Choroid plexus epithelial cell (primary cell): ENCODE data around the gene AKAP13.
A peak's percentile ranks its signal among the peaks of the same experiment; 100 is the strongest.

ENCODE experiments used
- DNase-seq: peaks from one replicate; pipeline ENCODE4 v3.0.0-alpha.2; 2010; ENCODE audit warnings: low read depth
- H3K4me3 ChIP-seq: 2 replicates; pipeline ENCODE4 v1.5.1; 2011; ENCODE audit warnings: low read depth, mild to moderate bottlenecking, control low read depth, low read length, moderate library complexity
- TF ChIP-seq, protein P1 (sequence below): conservative IDR thresholded peaks from 2 replicates; pipeline ENCODE4 v1.5.1; 2011; ENCODE audit warnings: low read depth, mild to moderate bottlenecking, control low read depth, inconsistent platforms, low read length, moderate library complexity

The AKAP13 gene

DNA sequence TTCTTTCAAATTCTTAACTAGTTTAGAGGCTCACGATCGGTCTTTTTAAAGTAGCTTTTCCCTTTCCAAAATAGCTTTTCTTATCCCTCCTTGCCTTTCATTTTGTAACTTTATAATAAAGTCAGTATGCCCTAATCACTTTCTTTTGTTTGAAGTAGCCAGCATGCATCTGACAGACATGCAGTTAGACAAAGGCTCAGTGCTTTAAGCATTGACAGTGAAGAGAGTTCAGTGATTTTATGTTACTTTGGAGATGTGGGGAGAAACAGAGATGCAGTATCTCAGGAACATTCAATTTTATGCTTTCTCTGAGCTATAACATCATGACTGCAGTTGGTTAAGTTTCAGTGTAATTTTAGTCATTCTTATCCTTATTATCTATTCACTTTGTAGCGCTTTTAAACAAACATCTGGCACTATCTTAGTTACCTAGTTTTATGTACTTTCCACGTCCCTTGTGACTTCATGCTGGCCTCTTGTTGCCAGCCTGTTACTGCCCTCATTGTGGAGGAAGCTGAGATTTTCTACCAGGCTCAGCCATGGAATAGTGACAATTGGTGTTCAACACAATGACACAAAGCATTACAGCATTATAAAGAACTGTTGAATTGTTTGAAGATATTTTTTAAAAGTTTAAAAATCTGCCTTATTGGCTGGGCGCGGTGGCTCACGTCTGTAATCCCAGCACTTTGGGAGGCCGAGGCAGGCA, 90.3 kb downstream of the AKAP13 start:
- DNase-seq = no peak
- H3K4me3 ChIP-seq = no peak overlapping the region
- TF ChIP-seq, protein P1, sequence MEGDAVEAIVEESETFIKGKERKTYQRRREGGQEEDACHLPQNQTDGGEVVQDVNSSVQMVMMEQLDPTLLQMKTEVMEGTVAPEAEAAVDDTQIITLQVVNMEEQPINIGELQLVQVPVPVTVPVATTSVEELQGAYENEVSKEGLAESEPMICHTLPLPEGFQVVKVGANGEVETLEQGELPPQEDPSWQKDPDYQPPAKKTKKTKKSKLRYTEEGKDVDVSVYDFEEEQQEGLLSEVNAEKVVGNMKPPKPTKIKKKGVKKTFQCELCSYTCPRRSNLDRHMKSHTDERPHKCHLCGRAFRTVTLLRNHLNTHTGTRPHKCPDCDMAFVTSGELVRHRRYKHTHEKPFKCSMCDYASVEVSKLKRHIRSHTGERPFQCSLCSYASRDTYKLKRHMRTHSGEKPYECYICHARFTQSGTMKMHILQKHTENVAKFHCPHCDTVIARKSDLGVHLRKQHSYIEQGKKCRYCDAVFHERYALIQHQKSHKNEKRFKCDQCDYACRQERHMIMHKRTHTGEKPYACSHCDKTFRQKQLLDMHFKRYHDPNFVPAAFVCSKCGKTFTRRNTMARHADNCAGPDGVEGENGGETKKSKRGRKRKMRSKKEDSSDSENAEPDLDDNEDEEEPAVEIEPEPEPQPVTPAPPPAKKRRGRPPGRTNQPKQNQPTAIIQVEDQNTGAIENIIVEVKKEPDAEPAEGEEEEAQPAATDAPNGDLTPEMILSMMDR = no peak

DNA sequence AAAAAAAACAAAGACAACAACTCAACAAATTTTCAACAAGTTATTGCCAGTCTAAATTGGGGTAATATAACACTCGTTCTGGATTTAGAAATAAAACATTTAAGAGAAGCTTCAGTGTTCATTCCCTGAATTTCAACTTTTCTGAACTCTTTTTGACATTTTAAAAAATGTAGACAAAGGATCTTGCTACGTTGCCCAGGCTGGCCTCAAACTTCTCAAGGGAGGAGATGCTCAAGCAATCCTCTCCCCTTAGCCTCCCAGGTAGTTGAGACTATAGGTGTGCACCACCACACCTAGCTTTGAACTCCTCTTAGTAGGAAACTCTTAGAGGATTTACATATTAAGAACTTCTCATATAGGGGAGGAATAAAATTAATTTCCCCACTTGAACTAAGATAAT, 91.9 kb downstream of the AKAP13 start:
- no peak for DNase-seq
- no peak overlapping the region for H3K4me3 ChIP-seq
- TF ChIP-seq, protein P1 = no peak

DNA sequence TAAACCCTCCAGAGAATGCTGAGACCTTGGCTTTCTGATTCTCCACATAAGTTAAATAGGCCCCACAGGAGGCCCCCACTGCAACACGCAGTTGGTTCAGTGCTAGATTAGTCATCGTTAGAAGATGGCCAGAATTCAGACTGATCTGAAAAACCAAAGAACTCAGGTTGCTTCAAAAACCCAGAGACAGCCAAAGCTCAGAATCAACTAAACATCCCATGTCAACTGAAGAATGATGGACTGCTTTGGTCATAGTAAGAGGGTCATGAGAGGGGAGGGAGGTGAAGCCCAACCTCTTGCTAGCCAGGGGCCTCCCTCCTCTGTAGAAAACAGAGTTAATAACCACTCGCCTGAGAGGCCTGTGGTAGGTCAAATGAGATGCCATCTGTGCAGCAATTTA, 93.1 kb downstream of the AKAP13 start:
- DNase-seq = peak; percentile 83
- TF ChIP-seq, protein P1 = no peak
- no peak overlapping the region for H3K4me3 ChIP-seq

DNA sequence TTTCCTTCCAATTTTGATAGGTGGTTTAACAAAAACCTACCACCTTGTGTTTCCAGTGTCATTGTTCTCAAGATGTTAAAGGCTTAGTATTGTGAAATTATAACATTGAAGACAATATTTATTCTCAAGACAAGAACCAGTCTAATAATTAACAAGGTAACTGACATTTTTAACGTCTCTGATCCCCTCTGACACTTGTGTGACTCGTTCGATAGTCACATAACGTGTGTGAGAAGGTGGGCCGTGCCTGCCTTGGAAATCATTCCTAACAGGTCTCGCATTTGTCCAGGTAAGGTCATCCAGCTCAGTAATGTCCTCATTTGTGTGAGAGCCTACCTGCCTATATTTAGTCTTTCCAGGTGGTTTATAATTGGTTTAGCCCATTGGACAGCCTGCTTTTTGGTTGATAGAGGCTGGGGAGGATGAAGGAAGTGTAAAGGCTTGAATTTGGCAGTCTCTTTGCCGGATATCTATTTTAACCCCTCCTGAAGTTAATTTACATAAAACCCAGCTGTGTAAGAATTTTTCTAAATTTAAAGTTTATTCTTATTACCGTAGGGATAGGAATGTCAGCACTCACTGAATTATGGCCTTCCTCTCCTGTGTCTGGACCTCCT, 94.4 kb downstream of the AKAP13 start:
- DNase-seq = no peak
- TF ChIP-seq, protein P1 = no peak
- no peak overlapping the region for H3K4me3 ChIP-seq

DNA sequence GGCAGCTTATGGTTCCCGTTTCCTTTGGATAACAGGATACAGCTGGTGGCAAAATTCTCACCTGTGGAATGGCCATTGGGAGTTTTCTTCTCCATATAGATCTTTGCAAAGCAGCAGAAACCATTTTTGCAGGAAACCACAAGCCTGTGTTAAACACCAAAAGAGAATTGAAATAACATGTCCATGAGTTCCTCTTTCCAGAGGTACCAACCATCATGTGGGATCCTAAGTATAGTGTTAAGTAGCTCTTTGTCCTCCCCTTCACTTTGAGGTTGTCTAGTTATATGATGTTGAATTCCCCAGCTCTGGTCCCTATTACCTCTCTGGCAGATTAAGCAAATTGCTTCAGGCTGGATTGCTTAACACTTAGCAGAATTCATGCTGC, 94.9 kb downstream of the AKAP13 start:
- DNase-seq = no peak
- no peak overlapping the region for H3K4me3 ChIP-seq
- TF ChIP-seq, protein P1 = no peak

DNA sequence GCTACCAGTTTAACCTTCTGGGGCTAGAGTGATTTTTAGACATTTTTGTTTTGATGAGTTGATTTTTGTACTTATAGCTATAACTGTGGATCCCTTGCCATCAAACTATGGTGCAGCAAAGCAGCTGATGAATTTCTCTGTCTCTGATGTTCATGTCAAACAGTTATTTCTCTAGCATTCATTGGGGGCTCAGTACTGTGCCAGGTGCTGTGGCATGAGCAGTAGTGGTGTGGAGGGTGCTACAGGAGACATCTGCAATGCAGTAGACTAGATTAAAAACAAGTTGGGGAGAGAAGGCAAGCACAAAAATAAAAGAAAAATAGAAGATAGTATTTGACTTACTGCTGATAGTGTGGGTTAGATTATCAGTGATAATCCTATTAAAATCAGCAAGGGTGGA, 95.3 kb downstream of the AKAP13 start:
- H3K4me3 ChIP-seq = no peak overlapping the region
- DNase-seq = no peak
- TF ChIP-seq, protein P1 = no peak

DNA sequence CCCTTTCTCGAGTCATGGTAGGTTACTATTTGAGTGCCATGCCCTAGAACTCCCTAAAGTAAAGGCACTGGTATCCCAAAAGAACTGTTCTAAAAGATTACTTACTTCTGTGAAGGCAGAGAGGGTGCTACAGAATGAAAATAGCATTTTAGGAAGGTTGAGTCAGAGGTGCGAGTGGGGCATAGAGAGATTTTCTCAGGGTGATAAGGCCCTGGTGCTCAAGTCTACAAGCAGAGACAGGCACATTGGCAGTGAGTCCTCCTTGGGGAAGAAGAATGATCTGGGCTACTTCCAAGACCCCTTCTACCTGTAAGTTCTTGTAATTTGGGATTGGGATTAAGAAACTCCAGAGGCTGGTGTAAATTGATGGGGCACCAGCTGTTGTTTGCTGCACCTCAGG, 96.7 kb downstream of the AKAP13 start:
- no peak for DNase-seq
- TF ChIP-seq, protein P1 = no peak
- no peak overlapping the region for H3K4me3 ChIP-seq
